HEK293 (cell line): ENCODE measurements around the gene RAP1A.

Experiments used
- FEZF1 ChIP-seq: fragments of 450-650 bp; formaldehyde crosslinking; IDR thresholded peaks from 2 replicates; pipeline ENCODE4 v1.5.1; 2016; ENCODE audit warnings: missing biosample characterization, missing genetic modification characterization
- KLF16 ChIP-seq: fragments of 450-650 bp; formaldehyde crosslinking; IDR thresholded peaks from 2 replicates; pipeline ENCODE4 v1.5.1; 2017; ENCODE audit warnings: missing biosample characterization, missing genetic modification characterization
- KLF8 ChIP-seq: fragments of 450-650 bp; formaldehyde crosslinking; IDR thresholded peaks from 2 replicates; pipeline ENCODE4 v1.5.1; 2016; ENCODE audit warnings: missing biosample characterization, missing genetic modification characterization
- SCRT1 ChIP-seq: fragments of 450-650 bp; formaldehyde crosslinking; IDR thresholded peaks from 2 replicates; pipeline ENCODE4 v1.5.1; 2016; ENCODE audit warnings: missing biosample characterization, missing genetic modification characterization, borderline replicate concordance
- SCRT2 ChIP-seq: fragments of 450-650 bp; formaldehyde crosslinking; IDR thresholded peaks from 2 replicates; pipeline ENCODE4 v1.5.1; 2016; ENCODE audit warnings: missing biosample characterization, missing genetic modification characterization
- SP2 ChIP-seq: fragments of 450-650 bp; formaldehyde crosslinking; IDR thresholded peaks from 2 replicates; pipeline ENCODE4 v1.5.1; 2016; ENCODE audit warnings: missing biosample characterization, missing genetic modification characterization
- ZBTB20 ChIP-seq: fragments of 450-650 bp; formaldehyde crosslinking; IDR thresholded peaks from 2 replicates; pipeline ENCODE4 v1.5.1; 2016; ENCODE audit warnings: missing biosample characterization, missing genetic modification characterization
- ZBTB49 ChIP-seq: fragments of 450-650 bp; formaldehyde crosslinking; IDR thresholded peaks from 2 replicates; pipeline ENCODE4 v1.5.1; 2016; ENCODE audit warnings: missing biosample characterization, missing genetic modification characterization, low read depth
- ZFHX2 ChIP-seq: fragments of 450-650 bp; formaldehyde crosslinking; conservative IDR thresholded peaks from 2 replicates; pipeline ENCODE4 v1.5.1; 2016; ENCODE audit warnings: missing biosample characterization, missing genetic modification characterization
- ZNF140 ChIP-seq: fragments of 450-650 bp; formaldehyde crosslinking; IDR thresholded peaks from 2 replicates; pipeline ENCODE4 v1.5.1; 2016; ENCODE audit warnings: missing biosample characterization, missing genetic modification characterization
- ZNF155 ChIP-seq: fragments of 450-650 bp; formaldehyde crosslinking; IDR thresholded peaks from 2 replicates; pipeline ENCODE4 v1.5.1; 2016; ENCODE audit warnings: missing biosample characterization, missing genetic modification characterization
- ZNF174 ChIP-seq: fragments of 450-650 bp; formaldehyde crosslinking; IDR thresholded peaks from 2 replicates; pipeline ENCODE4 v1.5.0; 2017; ENCODE audit warnings: missing biosample characterization, mild to moderate bottlenecking, missing genetic modification characterization
- ZNF2 ChIP-seq: fragments of 450-650 bp; formaldehyde crosslinking; IDR thresholded peaks from 2 replicates; pipeline ENCODE4 v1.5.1; 2016; ENCODE audit warnings: missing biosample characterization, missing genetic modification characterization
- ZNF214 ChIP-seq: fragments of 450-650 bp; formaldehyde crosslinking; IDR thresholded peaks from 2 replicates; pipeline ENCODE4 v1.5.1; 2017; ENCODE audit warnings: missing biosample characterization, mild to moderate bottlenecking, missing genetic modification characterization, borderline replicate concordance
- ZNF239 ChIP-seq: fragments of 450-650 bp; formaldehyde crosslinking; IDR thresholded peaks from 2 replicates; pipeline ENCODE4 v1.5.1; 2016; ENCODE audit warnings: missing biosample characterization, missing genetic modification characterization
- ZNF24 ChIP-seq: fragments of 450-650 bp; formaldehyde crosslinking; IDR thresholded peaks from 2 replicates; pipeline ENCODE4 v1.5.1; 2016; ENCODE audit warnings: missing biosample characterization, missing genetic modification characterization
- ZNF354C ChIP-seq: fragments of 450-650 bp; formaldehyde crosslinking; IDR thresholded peaks from 2 replicates; pipeline ENCODE4 v1.5.1; 2016; ENCODE audit warnings: missing biosample characterization, missing genetic modification characterization, low read depth, borderline replicate concordance
- ZNF362 ChIP-seq: fragments of 450-650 bp; formaldehyde crosslinking; IDR thresholded peaks from 2 replicates; pipeline ENCODE4 v1.5.1; 2016; ENCODE audit warnings: missing biosample characterization, missing genetic modification characterization
- ZNF391 ChIP-seq: fragments of 450-650 bp; formaldehyde crosslinking; IDR thresholded peaks from 2 replicates; pipeline ENCODE4 v1.5.1; 2016; ENCODE audit warnings: low read depth, missing biosample characterization, missing genetic modification characterization, borderline replicate concordance
- ZNF394 ChIP-seq: fragments of 450-650 bp; formaldehyde crosslinking; IDR thresholded peaks from 2 replicates; pipeline ENCODE4 v1.5.1; 2016; ENCODE audit warnings: missing biosample characterization, missing genetic modification characterization, mild to moderate bottlenecking, moderate library complexity, borderline replicate concordance
- ZNF449 ChIP-seq: fragments of 450-650 bp; formaldehyde crosslinking; IDR thresholded peaks from 2 replicates; pipeline ENCODE4 v1.5.1; 2017; ENCODE audit warnings: missing biosample characterization, mild to moderate bottlenecking, missing genetic modification characterization, moderate library complexity
- ZNF501 ChIP-seq: fragments of 450-650 bp; formaldehyde crosslinking; IDR thresholded peaks from 2 replicates; pipeline ENCODE4 v1.5.1; 2016; ENCODE audit warnings: missing biosample characterization, missing genetic modification characterization
- ZNF585B ChIP-seq: fragments of 450-650 bp; formaldehyde crosslinking; IDR thresholded peaks from 2 replicates; pipeline ENCODE4 v1.5.1; 2016; ENCODE audit warnings: missing biosample characterization, missing genetic modification characterization
- ZNF610 ChIP-seq: fragments of 450-650 bp; formaldehyde crosslinking; IDR thresholded peaks from 2 replicates; pipeline ENCODE4 v1.5.1; 2016; ENCODE audit warnings: missing biosample characterization, missing genetic modification characterization, borderline replicate concordance
- ZNF626 ChIP-seq: fragments of 450-650 bp; sonication (Bioruptor Pico); formaldehyde crosslinking; IDR thresholded peaks from 2 replicates; pipeline ENCODE4 v1.5.1; 2018; ENCODE audit warnings: missing biosample characterization, missing genetic modification characterization, inconsistent platforms
- ZNF747 ChIP-seq: fragments of 450-650 bp; formaldehyde crosslinking; IDR thresholded peaks from 2 replicates; pipeline ENCODE4 v1.5.1; 2016; ENCODE audit warnings: missing biosample characterization, missing genetic modification characterization
- ZNF76 ChIP-seq: fragments of 450-650 bp; formaldehyde crosslinking; IDR thresholded peaks from 2 replicates; pipeline ENCODE4; 2016; ENCODE audit warnings: low read depth, missing biosample characterization, missing genetic modification characterization, borderline replicate concordance
- TF ChIP-seq, protein P1 (sequence below): fragments of 450-650 bp; formaldehyde crosslinking; IDR thresholded peaks from 2 replicates; pipeline ENCODE4 v1.5.1; 2016; ENCODE audit warnings: missing biosample characterization, missing genetic modification characterization
- TF ChIP-seq, protein P2 (sequence below): fragments of 450-650 bp; formaldehyde crosslinking; IDR thresholded peaks from 2 replicates; pipeline ENCODE4 v1.5.1; 2016; ENCODE audit warnings: missing biosample characterization, missing genetic modification characterization
- TF ChIP-seq, protein P3 (sequence below): fragments of 450-650 bp; formaldehyde crosslinking; IDR thresholded peaks from 2 replicates; pipeline ENCODE4 v1.5.1; 2016; ENCODE audit warnings: missing biosample characterization, missing genetic modification characterization

Gene RAP1A

GRCh38 chr1:111747282-111747734 is 127.7 kb downstream of the RAP1A start (continued):
- TF ChIP-seq, protein P1, sequence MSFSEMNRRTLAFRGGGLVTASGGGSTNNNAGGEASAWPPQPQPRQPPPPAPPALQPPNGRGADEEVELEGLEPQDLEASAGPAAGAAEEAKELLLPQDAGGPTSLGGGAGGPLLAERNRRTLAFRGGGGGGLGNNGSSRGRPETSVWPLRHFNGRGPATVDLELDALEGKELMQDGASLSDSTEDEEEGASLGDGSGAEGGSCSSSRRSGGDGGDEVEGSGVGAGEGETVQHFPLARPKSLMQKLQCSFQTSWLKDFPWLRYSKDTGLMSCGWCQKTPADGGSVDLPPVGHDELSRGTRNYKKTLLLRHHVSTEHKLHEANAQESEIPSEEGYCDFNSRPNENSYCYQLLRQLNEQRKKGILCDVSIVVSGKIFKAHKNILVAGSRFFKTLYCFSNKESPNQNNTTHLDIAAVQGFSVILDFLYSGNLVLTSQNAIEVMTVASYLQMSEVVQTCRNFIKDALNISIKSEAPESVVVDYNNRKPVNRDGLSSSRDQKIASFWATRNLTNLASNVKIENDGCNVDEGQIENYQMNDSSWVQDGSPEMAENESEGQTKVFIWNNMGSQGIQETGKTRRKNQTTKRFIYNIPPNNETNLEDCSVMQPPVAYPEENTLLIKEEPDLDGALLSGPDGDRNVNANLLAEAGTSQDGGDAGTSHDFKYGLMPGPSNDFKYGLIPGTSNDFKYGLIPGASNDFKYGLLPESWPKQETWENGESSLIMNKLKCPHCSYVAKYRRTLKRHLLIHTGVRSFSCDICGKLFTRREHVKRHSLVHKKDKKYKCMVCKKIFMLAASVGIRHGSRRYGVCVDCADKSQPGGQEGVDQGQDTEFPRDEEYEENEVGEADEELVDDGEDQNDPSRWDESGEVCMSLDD (tag by site-specific recombination), result no peak
- TF ChIP-seq ZNF174 (tag by site-specific recombination) (no peak), ZNF610 (no peak), ZNF214 (tag by site-specific recombination) (no peak), ZNF501 (tag by site-specific recombination) (0 out of 2 replicates have a peak, but pooled peaks have one; percentile 25), ZNF391 (no peak), SCRT1 (tag by site-specific recombination) (no peak), ZNF354C (tag by site-specific recombination) (no peak), ZNF394 (tag by site-specific recombination) (no peak), ZNF362 (no peak), ZNF155 (tag by site-specific recombination) (no peak), ZNF449 (tag by site-specific recombination) (no peak), ZNF140 (tag by site-specific recombination) (peak; percentile 98), ZFHX2 (tag by site-specific recombination) (no peak), ZBTB20 (tag by site-specific recombination) (no peak), SCRT2 (no peak), ZNF585B (tag by site-specific recombination) (no peak), ZNF76 (tag by site-specific recombination) (no peak), ZBTB49 (no peak), FEZF1 (tag by site-specific recombination) (no peak), ZNF2 (tag by site-specific recombination) (peak; percentile 66), ZNF239 (tag by site-specific recombination) (no peak), KLF16 (tag by site-specific recombination) (0 out of 2 replicates have a peak, but pooled peaks have one; percentile 35), ZNF626 (tag by site-specific recombination) (no peak), SP2 (tag by site-specific recombination) (no peak), KLF8 (tag by site-specific recombination) (no peak), ZNF747 (no peak), ZNF24 (tag by site-specific recombination) (no peak)
- TF ChIP-seq, protein P2, sequence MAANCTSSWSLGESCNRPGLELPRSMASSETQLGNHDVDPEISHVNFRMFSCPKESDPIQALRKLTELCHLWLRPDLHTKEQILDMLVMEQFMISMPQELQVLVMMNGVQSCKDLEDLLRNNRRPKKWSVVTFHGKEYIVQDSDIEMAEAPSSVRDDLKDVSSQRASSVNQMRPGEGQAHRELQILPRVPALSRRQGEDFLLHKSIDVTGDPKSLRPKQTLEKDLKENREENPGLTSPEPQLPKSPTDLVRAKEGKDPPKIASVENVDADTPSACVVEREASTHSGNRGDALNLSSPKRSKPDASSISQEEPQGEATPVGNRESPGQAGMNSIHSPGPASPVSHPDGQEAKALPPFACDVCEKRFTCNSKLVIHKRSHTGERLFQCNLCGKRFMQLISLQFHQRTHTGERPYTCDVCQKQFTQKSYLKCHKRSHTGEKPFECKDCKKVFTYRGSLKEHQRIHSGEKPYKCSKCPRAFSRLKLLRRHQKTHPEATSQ (tag by site-specific recombination), result peak; percentile 77; the same call in 1 of the 2 replicates
- TF ChIP-seq, protein P3, sequence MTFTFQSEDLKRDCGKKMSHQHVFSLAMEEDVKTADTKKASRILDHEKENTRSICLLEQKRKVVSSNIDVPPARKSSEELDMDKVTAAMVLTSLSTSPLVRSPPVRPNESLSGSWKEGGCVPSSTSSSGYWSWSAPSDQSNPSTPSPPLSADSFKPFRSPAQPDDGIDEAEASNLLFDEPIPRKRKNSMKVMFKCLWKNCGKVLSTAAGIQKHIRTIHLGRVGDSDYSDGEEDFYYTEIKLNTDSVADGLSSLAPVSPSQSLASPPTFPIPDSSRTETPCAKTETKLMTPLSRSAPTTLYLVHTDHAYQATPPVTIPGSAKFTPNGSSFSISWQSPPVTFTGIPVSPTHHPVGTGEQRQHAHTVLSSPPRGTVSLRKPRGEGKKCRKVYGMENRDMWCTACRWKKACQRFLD, result no peak
